K562 (cell line): Measurements from ENCODE around the gene ST6GALNAC1. TPM values are rescaled to one million over a fixed set of nuclear protein-coding genes. Genes with fewer than 3 reads are reported as not detected.
A peak's percentile ranks its signal among the peaks of the same experiment; 100 is the strongest.

Source experiments
- MAFK ChIP-seq: IDR thresholded peaks from 2 replicates; pipeline ENCODE4 v1.6.1; 2011; ENCODE audit warnings: low read length, improper control_type of control experiment
- MECOM ChIP-seq: fragments of 250-450 bp; sonication (Bioruptor Pico); IDR thresholded peaks from 2 replicates; pipeline ENCODE4 v1.8.0; 2022; ENCODE audit warnings: inconsistent platforms
- NEUROD1 ChIP-seq: fragments of 150-350 bp; IDR thresholded peaks from 2 replicates; pipeline ENCODE4 v1.6.1; 2014; ENCODE audit warnings: borderline replicate concordance, low read length, low read depth; ENCODE audit not compliant: partially characterized antibody
- SMARCA4 ChIP-seq: fragments of 450-650 bp; IDR thresholded peaks from 2 replicates; pipeline ENCODE4 v1.6.1; 2016
- SMARCC2 ChIP-seq: fragments of 450-650 bp; IDR thresholded peaks from 2 replicates; pipeline ENCODE4 v1.6.1; 2017; ENCODE audit warnings: antibody characterized with exemption, moderate library complexity, mild to moderate bottlenecking, low read depth
- SOX6 ChIP-seq: fragments of 450-650 bp; IDR thresholded peaks from 2 replicates; pipeline ENCODE4 v1.6.1; 2014; ENCODE audit warnings: mild to moderate bottlenecking
- TCF7 ChIP-seq: sonication (generic); IDR thresholded peaks from 2 replicates; pipeline ENCODE4 v1.6.1; 2016; ENCODE audit warnings: antibody characterized with exemption, borderline replicate concordance
- YY1 ChIP-seq, 3 experiments: IDR thresholded peaks; 2 replicates each; pipeline ENCODE4 v1.6.1; 2011; ENCODE audit warnings: low read length in 2 of 3, mild to moderate bottlenecking in 2 of 3, moderate library complexity in 2 of 3, borderline replicate concordance in 1 of 3, control low read depth in 1 of 3, low read depth in 1 of 3; ENCODE audit not compliant: insufficient read depth in 3 of 3, insufficient replicate concordance in 2 of 3, control insufficient read depth in 1 of 3, insufficient read length in 1 of 3; ENCODE audit errors: extremely low read depth in 1 of 3
- ZNF79 ChIP-seq: fragments of 250-450 bp; sonication (Bioruptor Pico); IDR thresholded peaks from 2 replicates; pipeline ENCODE4 v1.4.0; 2020; ENCODE audit warnings: low read depth, mild to moderate bottlenecking, moderate library complexity
- polyA plus RNA-seq, 8 experiments: library from polyadenylated mRNA; depleted of rRNA in 4 of 8; stranded (reverse) in 5 of 8; unstranded in 3 of 8; fragments of >200 nt; fragmentation: Nextera tagmentation in 2 of 8; fragmentation: Illumina TruSeq in 1 of 8; extraction: Ambion mirVana in 2 of 8; extraction: Trizol in 1 of 8; gene quantifications; 2 replicates each; pipeline versions ENCODE4 v1.2.1 to v1.2.3, GENCODE V29; 2011 to 2014; ENCODE audit warnings: inconsistent platforms in 1 of 8, missing spikeins in 1 of 8
- total RNA-seq, 7 experiments: library from RNA; depleted of rRNA in 6 of 7; stranded (reverse); fragments of >200 nt in 6 of 7; fragmentation: Illumina TruSeq in 2 of 7; extraction: Trizol in 2 of 7; gene quantifications; 2 replicates each; pipeline versions ENCODE4 v1.2.1 to v1.2.3, GENCODE V29; 2011 to 2021; ENCODE audit warnings: low replicate concordance in 1 of 7
- TF ChIP-seq, protein P1 (sequence below), 2 experiments: fragments of 450-650 bp; IDR thresholded peaks; 2 replicates each; pipeline ENCODE4 v1.6.1; 2016; ENCODE audit warnings: mild to moderate bottlenecking in 2 of 2, borderline replicate concordance in 1 of 2, low read depth in 1 of 2, moderate library complexity in 1 of 2
- TF ChIP-seq, protein P2 (sequence below): sonication (generic); formaldehyde crosslinking; IDR thresholded peaks from 2 replicates; pipeline ENCODE4 v1.9.0; 2022; ENCODE audit warnings: mild to moderate bottlenecking, missing genetic modification reagents
- TF ChIP-seq, protein P3 (sequence below): fragments of 450-650 bp; IDR thresholded peaks from 2 replicates; pipeline ENCODE4 v1.6.1; 2016
- TF ChIP-seq, protein P4 (sequence below): fragments of 450-650 bp; IDR thresholded peaks from 2 replicates; pipeline ENCODE4 v1.6.1; 2017; ENCODE audit warnings: antibody characterized with exemption

ST6GALNAC1 gene
- total and polyA plus RNA-seq, 9 of the 15 experiments (the other 6 are each of a cell fraction or from before 2014, with no cell fraction given) = 20.6 to 68.4 (median 50.5) TPM

DNA sequence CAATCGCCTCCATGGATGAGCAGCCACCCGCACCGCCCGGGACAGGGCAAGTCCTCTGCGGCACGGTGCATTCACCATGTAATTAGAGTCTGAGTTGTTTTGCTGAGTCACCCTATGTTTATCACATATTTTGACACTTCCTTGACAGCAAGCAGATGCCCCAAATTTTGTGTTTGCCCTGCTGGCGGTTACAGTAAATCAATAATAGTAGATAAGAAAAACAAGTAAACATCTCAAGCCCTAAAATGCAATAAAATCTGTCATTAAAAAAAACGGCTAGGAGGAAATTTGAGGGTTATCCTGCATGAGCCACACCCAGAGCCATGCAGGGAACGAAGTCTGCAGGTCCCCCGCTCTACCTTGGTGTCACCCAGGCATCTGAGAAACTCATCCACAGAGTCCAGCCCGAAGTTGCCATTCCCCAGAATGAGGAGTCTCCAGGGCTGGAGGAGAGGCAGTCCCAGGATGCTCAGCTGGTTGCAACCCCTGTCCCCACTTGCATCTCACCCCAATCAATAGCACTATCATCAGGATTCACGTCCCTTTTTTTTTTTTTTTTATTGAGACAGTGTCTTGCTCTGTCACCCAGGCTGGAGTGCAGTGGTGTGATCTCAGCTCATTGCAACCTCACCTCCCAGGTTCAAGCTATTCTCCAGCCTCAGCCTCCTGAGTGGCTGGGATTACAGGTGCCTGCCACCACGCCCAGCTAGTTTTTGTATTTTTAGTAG is 16.5 kb upstream of the ST6GALNAC1 start (continued):
- TF ChIP-seq, protein P1, sequence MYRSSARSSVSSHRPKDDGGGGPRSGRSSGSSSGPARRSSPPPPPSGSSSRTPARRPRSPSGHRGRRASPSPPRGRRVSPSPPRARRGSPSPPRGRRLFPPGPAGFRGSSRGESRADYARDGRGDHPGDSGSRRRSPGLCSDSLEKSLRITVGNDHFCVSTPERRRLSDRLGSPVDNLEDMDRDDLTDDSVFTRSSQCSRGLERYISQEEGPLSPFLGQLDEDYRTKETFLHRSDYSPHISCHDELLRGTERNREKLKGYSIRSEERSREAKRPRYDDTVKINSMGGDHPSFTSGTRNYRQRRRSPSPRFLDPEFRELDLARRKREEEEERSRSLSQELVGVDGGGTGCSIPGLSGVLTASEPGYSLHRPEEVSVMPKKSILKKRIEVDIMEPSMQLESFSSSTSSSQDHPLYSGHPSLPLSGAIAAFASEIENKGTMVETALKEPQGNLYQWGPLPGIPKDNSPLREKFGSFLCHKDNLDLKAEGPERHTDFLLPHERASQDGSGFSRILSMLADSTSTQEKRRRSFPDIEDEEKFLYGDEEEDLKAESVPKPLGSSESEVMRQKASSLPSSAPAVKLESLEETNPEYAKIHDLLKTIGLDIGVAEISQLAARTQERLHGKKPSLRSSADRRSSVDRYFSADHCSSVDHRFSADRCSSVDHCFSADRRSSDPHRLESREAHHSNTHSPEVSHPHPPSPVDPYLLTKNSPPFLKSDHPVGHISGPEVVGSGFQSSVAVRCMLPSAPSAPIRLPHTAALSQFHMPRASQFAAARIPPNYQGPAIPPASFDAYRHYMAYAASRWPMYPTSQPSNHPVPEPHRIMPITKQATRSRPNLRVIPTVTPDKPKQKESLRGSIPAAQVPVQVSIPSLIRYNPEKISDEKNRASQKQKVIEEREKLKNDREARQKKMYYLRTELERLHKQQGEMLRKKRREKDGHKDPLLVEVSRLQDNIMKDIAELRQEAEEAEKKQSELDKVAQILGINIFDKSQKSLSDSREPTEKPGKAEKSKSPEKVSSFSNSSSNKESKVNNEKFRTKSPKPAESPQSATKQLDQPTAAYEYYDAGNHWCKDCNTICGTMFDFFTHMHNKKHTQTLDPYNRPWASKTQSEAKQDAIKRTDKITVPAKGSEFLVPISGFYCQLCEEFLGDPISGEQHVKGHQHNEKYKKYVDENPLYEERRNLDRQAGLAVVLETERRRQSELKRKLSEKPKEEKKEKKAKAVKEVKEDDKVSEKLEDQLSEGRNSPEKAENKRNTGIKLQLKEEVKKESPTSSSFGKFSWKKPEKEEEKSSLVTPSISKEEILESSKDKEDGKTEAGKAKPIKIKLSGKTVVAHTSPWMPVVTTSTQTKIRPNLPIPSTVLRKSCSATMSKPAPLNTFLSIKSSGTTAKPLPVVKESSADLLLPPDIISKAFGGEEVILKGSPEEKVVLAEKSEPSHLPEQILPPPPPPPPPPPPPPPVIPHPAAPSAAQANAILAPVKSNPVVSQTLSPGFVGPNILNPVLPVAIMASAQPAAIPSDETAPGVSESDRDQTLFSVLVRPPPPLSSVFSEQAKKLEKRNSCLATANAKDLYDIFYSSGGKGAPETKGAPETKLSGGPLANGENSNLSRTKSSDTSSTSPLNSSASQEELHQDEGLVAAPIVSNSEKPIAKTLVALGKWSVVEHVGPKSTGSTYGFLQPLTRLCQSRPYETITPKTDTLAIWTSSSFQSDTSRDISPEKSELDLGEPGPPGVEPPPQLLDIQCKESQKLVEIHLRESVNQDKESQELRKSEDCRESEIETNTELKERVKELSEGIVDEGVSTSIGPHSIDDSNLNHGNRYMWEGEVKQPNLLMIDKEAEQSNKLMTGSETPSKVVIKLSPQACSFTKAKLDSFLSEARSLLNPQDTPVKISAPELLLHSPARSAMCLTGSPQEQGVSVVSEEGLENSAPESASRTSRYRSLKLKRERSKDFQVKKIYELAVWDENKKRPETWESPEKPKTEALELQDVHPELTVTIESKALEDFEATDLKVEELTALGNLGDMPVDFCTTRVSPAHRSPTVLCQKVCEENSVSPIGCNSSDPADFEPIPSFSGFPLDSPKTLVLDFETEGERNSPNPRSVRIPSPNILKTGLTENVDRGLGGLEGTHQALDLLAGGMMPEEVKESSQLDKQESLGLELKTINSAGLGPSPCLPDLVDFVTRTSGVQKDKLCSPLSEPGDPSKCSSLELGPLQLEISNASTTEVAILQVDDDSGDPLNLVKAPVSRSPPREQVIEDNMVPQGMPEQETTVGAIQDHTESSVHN (IDR thresholded peaks at IDR 0.05; ENCODE audit: borderline replicate concordance in 1 of 2, low read depth in 1 of 2) = peak in 1 of 2 experiments; percentile 61; a peak in 1 of 4 replicates
- TF ChIP-seq, protein P2, sequence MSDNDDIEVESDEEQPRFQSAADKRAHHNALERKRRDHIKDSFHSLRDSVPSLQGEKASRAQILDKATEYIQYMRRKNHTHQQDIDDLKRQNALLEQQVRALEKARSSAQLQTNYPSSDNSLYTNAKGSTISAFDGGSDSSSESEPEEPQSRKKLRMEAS (CRISPR knock-in tag) = no peak
- TF ChIP-seq, protein P3, sequence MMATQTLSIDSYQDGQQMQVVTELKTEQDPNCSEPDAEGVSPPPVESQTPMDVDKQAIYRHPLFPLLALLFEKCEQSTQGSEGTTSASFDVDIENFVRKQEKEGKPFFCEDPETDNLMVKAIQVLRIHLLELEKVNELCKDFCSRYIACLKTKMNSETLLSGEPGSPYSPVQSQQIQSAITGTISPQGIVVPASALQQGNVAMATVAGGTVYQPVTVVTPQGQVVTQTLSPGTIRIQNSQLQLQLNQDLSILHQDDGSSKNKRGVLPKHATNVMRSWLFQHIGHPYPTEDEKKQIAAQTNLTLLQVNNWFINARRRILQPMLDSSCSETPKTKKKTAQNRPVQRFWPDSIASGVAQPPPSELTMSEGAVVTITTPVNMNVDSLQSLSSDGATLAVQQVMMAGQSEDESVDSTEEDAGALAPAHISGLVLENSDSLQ = peak; percentile 91
- TF ChIP-seq ZNF79 (0 out of 2 replicates have a peak, but pooled peaks have one; percentile 8), MAFK (peak; percentile 97), SMARCA4 (peak; percentile 88), MECOM (CRISPR knock-in tag) (0 out of 2 replicates have a peak, but pooled peaks have one; percentile 16), NEUROD1 (peak; percentile 67), SMARCC2 (peak; percentile 76), YY1 (IDR thresholded peaks at IDR 0.05; ENCODE audit: borderline replicate concordance in 1 of 3, control insufficient read depth in 1 of 3, extremely low read depth in 1 of 3, insufficient read depth in 3 of 3, insufficient read length in 1 of 3, insufficient replicate concordance in 2 of 3, low read depth in 1 of 3, low read length in 2 of 3) (peak in 1 of 3 experiments; percentile 10), TCF7 (no peak), SOX6 (peak; percentile 75)
- TF ChIP-seq, protein P4, sequence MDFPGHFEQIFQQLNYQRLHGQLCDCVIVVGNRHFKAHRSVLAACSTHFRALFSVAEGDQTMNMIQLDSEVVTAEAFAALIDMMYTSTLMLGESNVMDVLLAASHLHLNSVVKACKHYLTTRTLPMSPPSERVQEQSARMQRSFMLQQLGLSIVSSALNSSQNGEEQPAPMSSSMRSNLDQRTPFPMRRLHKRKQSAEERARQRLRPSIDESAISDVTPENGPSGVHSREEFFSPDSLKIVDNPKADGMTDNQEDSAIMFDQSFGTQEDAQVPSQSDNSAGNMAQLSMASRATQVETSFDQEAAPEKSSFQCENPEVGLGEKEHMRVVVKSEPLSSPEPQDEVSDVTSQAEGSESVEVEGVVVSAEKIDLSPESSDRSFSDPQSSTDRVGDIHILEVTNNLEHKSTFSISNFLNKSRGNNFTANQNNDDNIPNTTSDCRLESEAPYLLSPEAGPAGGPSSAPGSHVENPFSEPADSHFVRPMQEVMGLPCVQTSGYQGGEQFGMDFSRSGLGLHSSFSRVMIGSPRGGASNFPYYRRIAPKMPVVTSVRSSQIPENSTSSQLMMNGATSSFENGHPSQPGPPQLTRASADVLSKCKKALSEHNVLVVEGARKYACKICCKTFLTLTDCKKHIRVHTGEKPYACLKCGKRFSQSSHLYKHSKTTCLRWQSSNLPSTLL = no peak
